ENCODE results near the gene SLC6A17.

SLC6A17 gene

DNA sequence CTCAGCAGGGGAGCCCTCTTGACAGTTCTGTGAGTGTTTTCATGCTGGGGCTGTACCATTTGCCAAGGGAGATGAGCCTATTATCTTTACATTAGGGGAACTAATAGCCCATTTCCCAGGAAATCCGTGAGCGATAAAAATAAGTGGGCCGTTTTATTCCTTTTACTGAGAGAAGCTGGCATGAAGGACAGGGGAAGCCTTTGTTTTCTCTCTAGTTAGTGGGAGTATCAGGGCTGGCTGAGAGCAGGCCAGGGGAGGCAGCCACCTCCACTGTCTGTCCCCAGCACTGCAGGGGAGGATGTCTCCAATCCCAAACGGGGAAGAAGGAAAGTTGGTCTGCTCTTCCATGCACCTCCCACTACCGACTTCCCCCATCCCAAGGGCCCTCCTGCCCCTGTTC is 35.5 kb upstream of the SLC6A17 start:
- H3K4me3 ChIP-seq (ENCODE audit: low read depth, low read length): no peak overlapping the region
- no peak overlapping the region for H2AFZ ChIP-seq
- TF ChIP-seq, protein P1, sequence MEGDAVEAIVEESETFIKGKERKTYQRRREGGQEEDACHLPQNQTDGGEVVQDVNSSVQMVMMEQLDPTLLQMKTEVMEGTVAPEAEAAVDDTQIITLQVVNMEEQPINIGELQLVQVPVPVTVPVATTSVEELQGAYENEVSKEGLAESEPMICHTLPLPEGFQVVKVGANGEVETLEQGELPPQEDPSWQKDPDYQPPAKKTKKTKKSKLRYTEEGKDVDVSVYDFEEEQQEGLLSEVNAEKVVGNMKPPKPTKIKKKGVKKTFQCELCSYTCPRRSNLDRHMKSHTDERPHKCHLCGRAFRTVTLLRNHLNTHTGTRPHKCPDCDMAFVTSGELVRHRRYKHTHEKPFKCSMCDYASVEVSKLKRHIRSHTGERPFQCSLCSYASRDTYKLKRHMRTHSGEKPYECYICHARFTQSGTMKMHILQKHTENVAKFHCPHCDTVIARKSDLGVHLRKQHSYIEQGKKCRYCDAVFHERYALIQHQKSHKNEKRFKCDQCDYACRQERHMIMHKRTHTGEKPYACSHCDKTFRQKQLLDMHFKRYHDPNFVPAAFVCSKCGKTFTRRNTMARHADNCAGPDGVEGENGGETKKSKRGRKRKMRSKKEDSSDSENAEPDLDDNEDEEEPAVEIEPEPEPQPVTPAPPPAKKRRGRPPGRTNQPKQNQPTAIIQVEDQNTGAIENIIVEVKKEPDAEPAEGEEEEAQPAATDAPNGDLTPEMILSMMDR (IDR thresholded peaks at IDR 0.05): no peak
- H3K9me3 ChIP-seq (ENCODE audit: control insufficient read depth, low read length): no peaks in the 10 kb centered on the region
- no peak overlapping the region for H3K4me2 ChIP-seq (ENCODE audit: low read length)
- no peak overlapping the region for H3K9ac ChIP-seq
- no peaks in the 10 kb centered on the region for H3K79me2 ChIP-seq
- H3K27ac ChIP-seq: no peak overlapping the region
- no peaks in the 10 kb centered on the region for H3K36me3 ChIP-seq (ENCODE audit: control insufficient read depth, insufficient read depth, low read length)
- H3K4me1 ChIP-seq: no peaks in the 10 kb centered on the region
- no peaks in the 10 kb centered on the region for H3K27me3 ChIP-seq (ENCODE audit: control insufficient read depth, insufficient read depth, low read length)

DNA sequence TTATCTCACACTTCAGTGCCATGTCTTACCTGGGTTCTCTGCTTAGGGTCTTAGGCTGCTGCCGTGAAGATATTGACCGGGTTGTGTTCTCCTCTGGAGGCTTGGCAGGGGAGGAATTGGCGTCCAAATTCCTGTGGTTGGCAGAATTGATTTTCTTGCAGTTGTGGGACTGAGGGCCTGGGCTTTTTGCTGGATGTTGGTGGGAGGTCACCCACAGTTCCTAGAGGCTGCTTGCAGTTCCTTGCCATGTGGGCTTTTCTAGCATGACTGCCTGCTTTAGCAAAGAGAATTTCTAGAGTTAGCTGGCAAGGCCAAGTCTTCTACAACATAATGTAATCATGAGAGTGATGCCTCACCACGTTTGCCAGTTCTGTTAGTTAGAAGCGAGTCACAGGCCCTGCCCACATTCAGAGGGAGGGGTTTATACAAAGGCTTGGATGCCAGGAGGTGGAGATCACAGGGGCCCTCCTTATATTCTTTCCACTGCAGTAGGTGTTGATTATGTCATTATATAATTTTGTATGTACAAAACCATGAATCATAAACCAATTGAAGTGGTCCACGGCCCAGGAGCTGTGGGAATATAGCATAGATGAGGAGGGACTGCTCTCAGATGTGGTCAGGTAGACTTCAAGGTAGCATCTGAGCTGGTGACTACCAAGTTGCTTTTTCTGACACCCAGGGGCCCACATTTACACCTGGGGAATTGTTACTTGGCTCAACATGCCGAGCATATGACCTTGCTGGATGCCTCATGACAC is 31.5 kb upstream of the SLC6A17 start:
- no peaks in the 10 kb centered on the region for H3K9me3 ChIP-seq (ENCODE audit: control insufficient read depth, low read length)
- TF ChIP-seq, protein P1 (IDR thresholded peaks at IDR 0.05): no peak
- H2AFZ ChIP-seq: no peak overlapping the region
- no peak overlapping the region for H3K9ac ChIP-seq
- H3K27ac ChIP-seq: no peak overlapping the region
- no peaks in the 10 kb centered on the region for H3K36me3 ChIP-seq (ENCODE audit: control insufficient read depth, insufficient read depth, low read length)
- no peaks in the 10 kb centered on the region for H3K79me2 ChIP-seq
- H3K4me3 ChIP-seq (ENCODE audit: low read depth, low read length): no peak overlapping the region
- no peaks in the 10 kb centered on the region for H3K4me1 ChIP-seq
- H3K4me2 ChIP-seq (ENCODE audit: low read length): no peak overlapping the region
- no peaks in the 10 kb centered on the region for H3K27me3 ChIP-seq (ENCODE audit: control insufficient read depth, insufficient read depth, low read length)

DNA sequence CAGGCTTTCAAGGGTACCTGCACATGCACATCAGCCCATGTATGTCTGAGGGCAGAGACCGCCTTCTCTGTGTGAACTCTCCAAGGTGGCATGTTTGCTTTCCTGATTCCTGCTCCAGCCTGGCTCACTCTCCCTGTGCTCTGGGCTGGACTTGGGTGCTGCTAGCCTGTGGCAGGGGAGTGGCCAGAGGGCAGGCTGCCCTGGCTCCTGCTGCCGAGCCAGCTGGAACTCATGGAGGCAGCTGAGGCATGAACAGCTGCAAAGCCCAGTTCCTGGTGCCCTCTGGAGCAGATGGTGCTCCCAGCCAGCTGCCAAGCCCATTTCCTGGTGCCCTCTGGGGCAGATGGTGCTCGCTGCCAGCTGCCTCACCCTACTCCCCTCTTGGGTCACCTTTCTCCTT is 30.5 kb upstream of the SLC6A17 start:
- H3K9ac ChIP-seq: no peak overlapping the region
- H3K79me2 ChIP-seq: no peaks in the 10 kb centered on the region
- TF ChIP-seq, protein P1 (IDR thresholded peaks at IDR 0.05): no peak
- no peaks in the 10 kb centered on the region for H3K27me3 ChIP-seq (ENCODE audit: control insufficient read depth, insufficient read depth, low read length)
- no peak overlapping the region for H3K4me2 ChIP-seq (ENCODE audit: low read length)
- no peaks in the 10 kb centered on the region for H3K4me1 ChIP-seq
- no peak overlapping the region for H3K4me3 ChIP-seq (ENCODE audit: low read depth, low read length)
- no peaks in the 10 kb centered on the region for H3K36me3 ChIP-seq (ENCODE audit: control insufficient read depth, insufficient read depth, low read length)
- no peaks in the 10 kb centered on the region for H3K9me3 ChIP-seq (ENCODE audit: control insufficient read depth, low read length)
- H2AFZ ChIP-seq: no peak overlapping the region
- no peak overlapping the region for H3K27ac ChIP-seq

DNA sequence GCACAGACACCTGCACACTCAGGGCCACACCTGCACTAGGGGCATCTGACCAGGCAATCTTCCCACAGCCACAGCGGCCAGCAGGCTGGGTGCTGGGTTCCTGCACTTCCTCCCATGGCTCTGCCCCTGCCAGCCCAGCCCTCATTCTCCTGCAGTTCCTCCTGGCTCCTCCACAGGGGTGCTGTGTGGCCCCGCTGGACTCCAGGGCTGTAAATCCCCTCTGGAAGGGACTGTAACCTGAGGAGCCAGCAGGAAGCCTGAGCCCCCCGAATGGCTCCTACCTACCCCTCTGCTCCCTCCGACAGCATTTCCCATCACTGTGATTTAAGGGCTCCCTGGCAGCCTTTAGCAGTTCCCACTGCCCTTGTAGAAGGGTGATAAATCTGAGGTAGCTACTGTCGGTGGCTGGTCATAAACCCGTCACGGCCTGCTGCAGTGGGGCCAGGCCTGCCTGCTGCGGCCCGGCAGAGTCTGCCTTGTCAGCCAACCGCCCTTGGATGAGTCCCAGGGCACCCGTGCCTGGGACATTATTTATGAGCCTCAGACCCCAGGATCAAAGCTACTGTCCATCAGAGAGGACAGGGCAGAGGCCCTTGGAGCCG is 29.2 kb upstream of the SLC6A17 start:
- Histone ChIP-seq H3K9ac (no peak overlapping the region), H3K27ac (no peak overlapping the region), H3K4me1 (no peaks in the 10 kb centered on the region), H2AFZ (peak overlapping the region; percentile 50), H3K27me3 (ENCODE audit: control insufficient read depth, insufficient read depth, low read length) (no peaks in the 10 kb centered on the region), H3K4me3 (ENCODE audit: low read depth, low read length) (no peak overlapping the region), H3K36me3 (ENCODE audit: control insufficient read depth, insufficient read depth, low read length) (no peaks in the 10 kb centered on the region), H3K4me2 (ENCODE audit: low read length) (no peak overlapping the region), H3K9me3 (ENCODE audit: control insufficient read depth, low read length) (peaks cover 1% of the 10 kb centered on the region), H3K79me2 (no peaks in the 10 kb centered on the region)
- TF ChIP-seq, protein P1 (IDR thresholded peaks at IDR 0.05): no peak

DNA sequence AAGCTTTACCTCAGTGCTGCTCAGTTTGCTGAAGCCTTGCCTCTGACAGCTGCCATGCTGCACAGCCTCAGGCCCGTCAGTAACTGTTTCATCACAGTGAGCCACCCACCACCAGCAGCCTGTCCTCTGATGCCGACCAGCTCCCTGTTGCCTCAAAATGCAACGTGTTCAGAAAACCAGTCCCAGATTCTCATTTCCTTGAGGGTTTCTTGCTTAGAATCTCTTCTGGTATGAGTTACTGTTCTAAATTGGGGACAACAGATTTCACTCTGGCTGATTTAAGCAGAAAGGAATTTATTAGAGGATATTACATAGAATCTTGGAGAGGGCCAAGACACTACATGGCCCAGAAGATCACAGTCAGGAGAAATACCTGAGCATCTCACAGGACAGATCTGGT is 27.1 kb upstream of the SLC6A17 start:
- Histone ChIP-seq H3K4me3 (ENCODE audit: low read depth, low read length) (no peak overlapping the region), H3K79me2 (no peaks in the 10 kb centered on the region), H3K27me3 (ENCODE audit: control insufficient read depth, insufficient read depth, low read length) (no peaks in the 10 kb centered on the region), H3K27ac (no peak overlapping the region), H3K4me2 (ENCODE audit: low read length) (no peak overlapping the region), H3K9ac (no peak overlapping the region), H3K4me1 (no peaks in the 10 kb centered on the region), H3K9me3 (ENCODE audit: control insufficient read depth, low read length) (peaks cover 2% of the 10 kb centered on the region), H3K36me3 (ENCODE audit: control insufficient read depth, insufficient read depth, low read length) (no peaks in the 10 kb centered on the region), H2AFZ (no peak overlapping the region)
- TF ChIP-seq, protein P1 (IDR thresholded peaks at IDR 0.05): no peak
